ENCODE results near the gene MXD3. TPM values are rescaled to one million over a fixed set of nuclear protein-coding genes. Genes with fewer than 3 reads are reported as not detected.

MXD3 gene
- total and polyA plus RNA-seq, 2 donors (not counting 1 experiment from before 2014, with no cell fraction given) = 11.5 to 14.8 TPM

GRCh38 chr5:177309351-177310191 lies 2.1 kb downstream of the MXD3 start:
- Mint-ChIP-seq H3K4me1 (peaks cover 63% of the 10 kb centered on the region), H3K27ac (peak overlapping the region; percentile 50), H3K4me3 (peak overlapping the region; percentile 67), H3K27me3 (no peaks in the 10 kb centered on the region), H3K9me3 (ENCODE audit: insufficient read depth) (no peaks in the 10 kb centered on the region)
- no peaks in the 10 kb centered on the region for H3K27me3 ChIP-seq (replicated peaks in 1 of 4; ENCODE audit: control extremely low read depth in 1 of 4, control insufficient read depth in 3 of 4, insufficient read depth in 4 of 4, low read length in 3 of 4)
- H3K36me3 ChIP-seq (replicated peaks in 1 of 2; ENCODE audit: control extremely low read depth in 1 of 2, control insufficient read depth in 1 of 2, extremely low read depth in 1 of 2, insufficient read depth in 2 of 2, low read length in 1 of 2) = peaks cover 2 to 28% of the 10 kb centered on the region in 2 experiments
- CTCF ChIA-PET = interaction anchor here (0.6 to 4.9 kb wide), 34 partner anchors 9 to 844 kb away, joined by 3 to 34 read pairs (median 4); partner anchors contain the start of genes LMAN2, NHP2 and TMED9
- 69% methylated on average over 9 of the region's 10 CpGs for WGBS (ENCODE audit: insufficient coverage)
- intact Hi-C loops (cut with micrococcal nuclease) = loop anchor here (10.0 kb wide), 1 partner anchor 805 kb away; the partner anchor contains the start of gene N4BP3
- DNase-seq (peak; percentile 79), ATAC-seq (ENCODE audit: low read depth) (peak; percentile 34)
- H2AFZ ChIP-seq (ENCODE audit: insufficient read depth, low read depth, low read length, poor library complexity, severe bottlenecking) = no peak overlapping the region
- H3K79me2 ChIP-seq (ENCODE audit: control insufficient read depth, insufficient read depth, low read length) = peaks cover 28% of the 10 kb centered on the region
- no peak overlapping the region for H3K27ac ChIP-seq (ENCODE audit: low read length in 2 of 2)
- H3K4me1 ChIP-seq (ENCODE audit: control insufficient read depth in 2 of 2, insufficient read depth in 2 of 2, low read length in 2 of 2) = peaks cover 54 to 73% of the 10 kb centered on the region in 2 donors
- no peak overlapping the region for H3K4me3 ChIP-seq (ENCODE audit: control extremely low read depth in 1 of 5, extremely low read depth in 1 of 5, insufficient read depth in 1 of 5, low read depth in 2 of 5, low read length in 4 of 5)
- TF ChIP-seq EZH2 (IDR thresholded peaks at IDR 0.05; ENCODE audit: borderline replicate concordance, insufficient read depth, low read depth, low read length, poor library complexity, severe bottlenecking) (no peak), CTCF (IDR thresholded peaks at IDR 0.05) (peak; percentile 86)
- H3K4me2 ChIP-seq (replicated peaks; ENCODE audit: low read depth, low read length, poor library complexity, severe bottlenecking) = peak overlapping the region; percentile 99
- H3K9me3 ChIP-seq (ENCODE audit: control extremely low read depth in 1 of 3, control insufficient read depth in 2 of 3, insufficient read depth in 1 of 3, low read length in 2 of 3) = peaks cover 0 to 2% (median 0%) of the 10 kb centered on the region in 3 donors
- POLR2A ChIA-PET = interaction anchor here (0.8 to 1.2 kb wide), 3 partner anchors 9 to 773 kb away, joined by 3 read pairs; partner anchors contain the start of genes LMAN2 and RNF44
- H4K20me1 ChIP-seq (ENCODE audit: control insufficient read depth, insufficient read depth, low read length, poor library complexity, severe bottlenecking) = peaks cover 63% of the 10 kb centered on the region
- no peak overlapping the region for H3K9ac ChIP-seq (ENCODE audit: low read length)

GRCh38 chr5:177308740-177309139 lies 3.0 kb downstream of the MXD3 start:
- intact Hi-C loops (cut with micrococcal nuclease) = no loop called here
- H3K27ac ChIP-seq (ENCODE audit: low read length in 2 of 2) = no peak overlapping the region
- no peak overlapping the region for H2AFZ ChIP-seq (ENCODE audit: insufficient read depth, low read depth, low read length, poor library complexity, severe bottlenecking)
- peaks cover 2 to 28% of the 10 kb centered on the region in 2 experiments for H3K36me3 ChIP-seq (replicated peaks in 1 of 2; ENCODE audit: control extremely low read depth in 1 of 2, control insufficient read depth in 1 of 2, extremely low read depth in 1 of 2, insufficient read depth in 2 of 2, low read length in 1 of 2)
- ChIA-PET POLR2A (no interaction called here), CTCF (interaction anchor here (1.0 to 4.9 kb wide), 15 partner anchors 8 to 194 kb away, joined by 3 to 34 read pairs (median 6); partner anchors contain the start of gene LMAN2)
- no peak overlapping the region for H3K4me3 Mint-ChIP-seq
- no peak overlapping the region for H3K9ac ChIP-seq (ENCODE audit: low read length)
- no peak overlapping the region for H3K4me3 ChIP-seq (ENCODE audit: control extremely low read depth in 1 of 5, extremely low read depth in 1 of 5, insufficient read depth in 1 of 5, low read depth in 2 of 5, low read length in 4 of 5)
- TF ChIP-seq EZH2 (IDR thresholded peaks at IDR 0.05; ENCODE audit: borderline replicate concordance, insufficient read depth, low read depth, low read length, poor library complexity, severe bottlenecking) (no peak), CTCF (IDR thresholded peaks at IDR 0.05) (no peak)
- H3K4me1 Mint-ChIP-seq = peaks cover 71% of the 10 kb centered on the region
- ATAC-seq (ENCODE audit: low read depth) (no peak), DNase-seq (no peak)
- H3K27me3 Mint-ChIP-seq = no peaks in the 10 kb centered on the region
- 96% methylated on average over 11 of the region's 11 CpGs for WGBS (ENCODE audit: insufficient coverage)
- no peaks in the 10 kb centered on the region for H3K9me3 Mint-ChIP-seq (ENCODE audit: insufficient read depth)
- peak overlapping the region; percentile 22 for H3K27ac Mint-ChIP-seq
- no peaks in the 10 kb centered on the region for H3K27me3 ChIP-seq (replicated peaks in 1 of 4; ENCODE audit: control extremely low read depth in 1 of 4, control insufficient read depth in 3 of 4, insufficient read depth in 4 of 4, low read length in 3 of 4)
- peaks cover 0 to 2% (median 0%) of the 10 kb centered on the region in 3 donors for H3K9me3 ChIP-seq (ENCODE audit: control extremely low read depth in 1 of 3, control insufficient read depth in 2 of 3, insufficient read depth in 1 of 3, low read length in 2 of 3)
- peak overlapping the region; percentile 99 for H3K4me2 ChIP-seq (replicated peaks; ENCODE audit: low read depth, low read length, poor library complexity, severe bottlenecking)
- peaks cover 36% of the 10 kb centered on the region for H3K79me2 ChIP-seq (ENCODE audit: control insufficient read depth, insufficient read depth, low read length)
- peaks cover 59 to 79% of the 10 kb centered on the region in 2 donors for H3K4me1 ChIP-seq (ENCODE audit: control insufficient read depth in 2 of 2, insufficient read depth in 2 of 2, low read length in 2 of 2)
- H4K20me1 ChIP-seq (ENCODE audit: control insufficient read depth, insufficient read depth, low read length, poor library complexity, severe bottlenecking) = peaks cover 68% of the 10 kb centered on the region

All from B cell (primary cell).